NOMO-1 treated with dmso at 0.1 percent for 144 hours (cell line): ENCODE results near the gene CFP.
"Not testable (repeated sequence)": the region's sequence is repeated elsewhere in the genome, so short reads cannot be mapped to it uniquely, and the experiment has no call there.

ENCODE experiments used
- DNase-seq: peaks from one replicate; lab custom pipeline; 2025; ENCODE audit not compliant: unreplicated experiment; lab: John Stamatoyannopoulos, UW

Gene CFP

GRCh38 chrX:47629419-47630200 is at the start of gene CFP:
TSS of gene CFP (minus strand) at chrX:47629930. CDS start at chrX:47629844, 86 bp downstream.
- peak; percentile 28 for DNase-seq

- DNase-seq = not testable (repeated sequence)
Observed at GRCh38 chrX:47675959-47676859, 46.5 kb upstream of the CFP start.

- DNase-seq = no peak
Observed at GRCh38 chrX:47674776-47675175, 45.0 kb upstream of the CFP start.

GRCh38 chrX:47665797-47666196 is 36.1 kb upstream of the CFP start:
- not testable (repeated sequence) for DNase-seq

- DNase-seq = no peak
Observed at GRCh38 chrX:47664737-47665136, 35.0 kb upstream of the CFP start.

GRCh38 chrX:47662144-47662657 is 32.5 kb upstream of the CFP start:
- no peak for DNase-seq

- DNase-seq = no peak
Observed at GRCh38 chrX:47661539-47661938, 31.8 kb upstream of the CFP start.

GRCh38 chrX:47659421-47659726 is 29.6 kb upstream of the CFP start:
- no peak for DNase-seq

- DNase-seq = peak; percentile 86
Observed at GRCh38 chrX:47658684-47659420, 29.1 kb upstream of the CFP start, which contains the start of gene UXT. TSS of gene UXT (minus strand) at chrX:47659180. CDS start at chrX:47658927, 253 bp downstream.

GRCh38 chrX:47658301-47658683 is 28.6 kb upstream of the CFP start:
- DNase-seq = no peak

- no peak for DNase-seq
Observed at GRCh38 chrX:47651043-47651905, 21.5 kb upstream of the CFP start.

- peak; percentile 88 for DNase-seq
Observed at GRCh38 chrX:47650164-47651042, 20.7 kb upstream of the CFP start, which contains the start of gene ELK1. TSS of gene ELK1 (minus strand) at chrX:47650563. CDS start at chrX:47641441, 9,122 bp downstream.

GRCh38 chrX:47649781-47650163 is 20.0 kb upstream of the CFP start:
- DNase-seq = no peak

- DNase-seq = no peak
Observed at GRCh38 chrX:47649271-47649670, 19.5 kb upstream of the CFP start.

- DNase-seq = no peak
Observed at GRCh38 chrX:47648376-47648775, 18.6 kb upstream of the CFP start.

- no peak for DNase-seq
Observed at GRCh38 chrX:47646636-47647035, 16.9 kb upstream of the CFP start.

- no peak for DNase-seq
Observed at GRCh38 chrX:47645530-47645929, 15.8 kb upstream of the CFP start.

GRCh38 chrX:47644557-47645091 is 14.9 kb upstream of the CFP start:
- no peak for DNase-seq

GRCh38 chrX:47643926-47644325 is 14.2 kb upstream of the CFP start:
- DNase-seq = no peak
